ENCODE measurements around the gene CPED1.
"Not testable (repeated sequence)": the region's sequence is repeated elsewhere in the genome, so short reads cannot be mapped to it uniquely, and the experiment has no call there.

The CPED1 gene

GRCh38 chr7:121157885-121158590 lies 169.5 kb downstream of the CPED1 start:
- DNase-seq: no peak

- no peak for DNase-seq
Measured at GRCh38 chr7:121158665-121159064, 170.2 kb downstream of the CPED1 start.

DNA sequence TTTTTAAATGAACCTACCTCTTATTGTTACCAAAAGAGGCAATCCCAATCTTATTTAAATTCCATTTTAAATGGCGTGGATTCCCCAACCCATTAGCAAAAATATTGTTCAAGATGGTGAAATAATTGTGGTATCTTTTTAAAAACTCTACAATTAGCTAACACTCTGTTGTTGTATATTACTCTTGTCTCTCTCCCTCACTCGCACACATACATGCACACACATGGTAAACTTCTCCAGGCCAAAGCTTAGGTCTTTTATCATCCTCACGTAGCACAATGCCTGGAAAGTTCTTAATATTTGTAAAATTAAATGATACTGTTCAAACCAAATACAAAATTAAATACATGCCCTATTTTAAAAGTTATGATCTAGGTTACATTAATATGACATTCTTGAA lies 171.0 kb downstream of the CPED1 start:
- DNase-seq: no peak

DNA sequence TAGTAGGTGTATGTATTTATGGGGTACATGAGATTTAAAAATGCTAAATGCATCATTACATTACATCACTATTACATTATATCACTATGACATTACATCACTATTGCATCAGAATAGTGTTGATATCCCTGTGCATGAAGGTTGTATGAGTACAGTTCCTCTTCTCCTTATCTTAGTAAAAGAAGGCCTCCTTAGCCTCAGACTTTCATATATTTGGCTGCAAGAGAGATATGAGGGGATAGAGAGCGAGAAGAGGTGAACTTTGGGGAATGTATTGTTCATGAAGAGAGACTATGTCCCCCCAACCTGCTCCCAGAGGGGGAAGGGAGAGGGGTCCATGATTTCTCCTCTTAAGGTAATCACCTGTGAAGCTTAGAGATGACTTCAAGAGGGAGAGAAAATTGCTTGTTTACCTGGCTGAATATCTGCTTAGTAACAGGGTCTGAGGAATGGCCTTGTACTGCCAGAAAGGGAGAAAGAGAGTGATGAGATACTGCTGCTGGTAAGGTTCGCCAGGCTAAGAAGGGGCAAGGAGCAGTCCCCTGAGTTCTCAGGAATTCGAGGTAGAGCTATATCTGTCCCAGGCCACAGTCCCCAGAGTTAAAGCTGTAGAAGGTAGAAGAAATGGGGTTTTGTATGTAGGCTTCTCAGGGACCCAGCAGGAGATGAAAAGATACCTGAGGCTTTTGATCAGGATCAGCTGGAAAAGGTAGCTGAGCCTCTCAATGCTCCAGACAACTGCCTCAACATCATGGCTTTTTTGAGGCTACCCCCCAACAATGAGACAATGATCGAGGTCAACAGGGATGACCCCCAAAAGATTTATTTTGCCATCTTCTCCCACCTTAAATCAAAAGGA lies 171.9 kb downstream of the CPED1 start:
- no peak for DNase-seq

DNA sequence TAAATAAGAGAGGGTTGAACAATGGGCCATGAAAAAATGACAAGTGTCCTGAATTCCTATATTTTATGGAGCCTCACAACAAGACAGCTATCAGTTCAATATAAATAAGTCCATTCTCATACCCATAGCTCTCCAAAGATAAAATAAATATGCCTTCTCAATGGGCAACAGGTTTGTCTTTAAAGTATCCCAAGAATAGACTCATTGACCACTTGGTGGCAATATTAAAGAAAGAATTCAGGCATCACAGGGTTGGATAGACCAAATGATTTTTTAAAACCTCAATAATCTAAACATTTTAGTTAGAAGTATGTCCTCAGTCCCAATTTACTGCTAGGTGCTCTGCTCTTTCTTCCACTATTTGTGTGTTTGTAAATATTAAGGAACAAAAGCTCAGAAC lies 175.2 kb downstream of the CPED1 start:
- DNase-seq: no peak

GRCh38 chr7:121164247-121164646 lies 175.7 kb downstream of the CPED1 start:
- no peak for DNase-seq

- no peak for DNase-seq
Measured at GRCh38 chr7:121166916-121167315, 178.4 kb downstream of the CPED1 start.

GRCh38 chr7:121167971-121168370 lies 179.5 kb downstream of the CPED1 start:
- DNase-seq: no peak

GRCh38 chr7:121169469-121169868 lies 181.0 kb downstream of the CPED1 start:
- no peak for DNase-seq

GRCh38 chr7:121172484-121172883 lies 184.0 kb downstream of the CPED1 start:
- DNase-seq: no peak

- no peak for DNase-seq
Measured at GRCh38 chr7:121175826-121176225, 187.3 kb downstream of the CPED1 start.

- no peak for DNase-seq
Measured at GRCh38 chr7:121178452-121178851, 189.9 kb downstream of the CPED1 start.

DNA sequence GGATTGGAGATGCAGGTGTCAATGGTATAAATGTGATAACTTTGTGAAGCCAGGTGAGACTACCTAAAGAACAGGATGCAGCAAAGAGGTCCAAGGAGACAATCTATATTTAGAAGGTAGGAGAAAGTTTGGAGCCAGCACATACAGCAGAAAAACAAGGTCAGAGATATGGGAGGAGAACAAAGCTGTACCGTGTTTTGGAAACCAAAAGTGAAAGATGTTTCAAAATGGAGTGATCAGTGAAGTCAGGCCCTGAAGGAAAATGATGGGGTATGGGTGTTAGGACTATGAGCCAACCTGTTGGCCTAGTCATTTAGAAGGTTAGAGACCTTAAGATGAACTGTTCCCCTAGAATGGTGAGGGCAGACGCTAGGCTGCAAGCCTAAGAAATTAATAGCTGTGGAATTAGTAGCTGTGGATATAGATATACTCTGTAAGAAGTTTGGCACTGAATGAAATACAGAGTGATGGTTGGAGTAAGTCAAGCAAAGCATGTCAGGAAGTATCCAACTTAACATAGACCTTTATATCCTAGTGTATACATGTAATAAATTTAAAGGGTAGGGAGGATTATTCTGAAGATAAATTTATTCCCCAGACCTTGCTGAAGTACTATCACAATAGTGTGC lies 190.5 kb downstream of the CPED1 start:
- DNase-seq: no peak

DNA sequence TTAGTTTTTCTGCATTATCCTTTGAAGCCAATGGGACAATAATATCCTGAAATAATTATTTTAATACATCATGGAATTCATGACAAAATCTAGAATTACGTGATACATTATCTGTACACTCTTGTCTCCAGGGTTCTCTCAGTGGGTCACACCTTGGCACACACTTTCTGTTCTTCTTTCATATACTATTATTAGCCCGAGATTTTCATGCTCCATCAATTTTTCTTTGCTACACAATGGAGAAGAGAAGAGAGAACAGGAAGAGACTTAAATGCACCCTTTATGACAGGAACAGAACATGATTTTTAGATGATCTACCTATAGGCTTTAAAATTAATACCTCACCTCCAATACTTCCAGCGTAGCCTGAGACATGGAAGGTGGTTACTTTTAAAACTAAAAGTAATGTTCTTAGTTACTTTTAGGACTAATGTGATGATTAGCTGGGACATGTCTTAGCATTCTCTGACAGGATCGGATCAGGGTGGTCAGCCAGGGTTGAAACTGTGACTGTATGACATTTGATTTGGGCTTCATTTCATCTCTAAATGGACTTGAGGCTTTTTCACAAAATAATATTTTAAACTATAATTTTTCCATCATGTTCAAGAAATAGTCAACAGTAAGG lies 192.0 kb downstream of the CPED1 start:
- no peak for DNase-seq

GRCh38 chr7:121181357-121181756 lies 192.8 kb downstream of the CPED1 start:
- no peak for DNase-seq

- DNase-seq: no peak
Measured at GRCh38 chr7:121182281-121182680, 193.8 kb downstream of the CPED1 start.

DNA sequence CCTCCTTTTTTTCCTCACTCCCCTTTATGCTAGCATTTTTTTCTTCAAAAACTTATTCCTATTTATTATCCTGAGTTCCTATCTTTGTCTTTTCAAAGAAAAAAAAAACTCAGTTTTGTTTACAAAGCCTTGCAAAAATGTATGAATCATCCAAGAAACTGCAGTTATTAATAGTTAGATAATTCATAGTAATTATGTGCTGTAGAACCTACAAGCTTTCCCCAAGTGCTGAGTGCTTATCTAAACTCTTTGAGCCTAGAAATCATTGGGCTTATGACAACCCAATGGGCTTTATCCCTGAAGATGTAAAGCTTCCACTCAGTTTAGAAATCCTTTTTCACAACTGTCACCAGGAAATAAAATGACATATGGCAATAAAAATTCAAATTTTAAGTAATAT lies 194.4 kb downstream of the CPED1 start:
- DNase-seq: no peak

DNA sequence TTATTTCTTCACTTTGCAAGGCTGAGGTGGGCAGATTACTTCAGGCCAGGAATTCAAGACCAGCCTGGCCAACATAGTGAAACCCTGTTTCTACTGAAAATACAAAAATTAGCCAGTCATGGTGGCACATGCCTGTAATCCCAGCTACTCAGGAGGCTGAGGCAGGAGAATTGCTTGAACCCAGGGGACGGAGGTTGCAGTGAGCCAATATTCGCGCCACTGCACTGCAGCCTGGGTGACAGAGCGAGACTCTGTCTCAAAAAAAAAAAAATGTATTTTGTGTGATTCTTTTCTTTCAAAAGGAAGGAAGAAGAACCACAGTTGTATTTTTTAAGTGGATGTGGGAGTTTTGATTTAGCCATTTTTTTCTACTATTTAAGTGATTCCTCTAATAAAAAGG lies 195.4 kb downstream of the CPED1 start:
- not testable (repeated sequence) for DNase-seq

DNA sequence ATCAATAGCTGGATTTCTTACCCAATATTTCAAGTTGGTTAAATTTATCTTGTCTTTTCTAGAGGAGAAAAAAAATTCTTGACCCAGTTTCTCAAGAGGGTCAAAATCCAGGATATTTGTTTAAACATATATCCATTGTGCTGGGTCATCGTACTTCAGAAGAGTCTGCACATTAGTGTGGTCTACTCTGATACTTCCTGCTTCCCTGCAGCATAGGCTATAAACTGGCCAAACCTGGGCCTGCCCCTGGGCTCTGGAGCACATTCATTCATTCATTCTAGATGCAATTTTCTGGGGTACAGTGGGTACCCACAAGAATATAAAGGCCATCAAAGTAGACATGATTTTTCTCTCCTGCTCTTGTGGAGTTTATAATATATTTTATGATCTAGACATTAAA lies 198.2 kb downstream of the CPED1 start:
- DNase-seq: no peak

GRCh38 chr7:121187222-121187621 lies 198.7 kb downstream of the CPED1 start:
- DNase-seq: no peak

DNA sequence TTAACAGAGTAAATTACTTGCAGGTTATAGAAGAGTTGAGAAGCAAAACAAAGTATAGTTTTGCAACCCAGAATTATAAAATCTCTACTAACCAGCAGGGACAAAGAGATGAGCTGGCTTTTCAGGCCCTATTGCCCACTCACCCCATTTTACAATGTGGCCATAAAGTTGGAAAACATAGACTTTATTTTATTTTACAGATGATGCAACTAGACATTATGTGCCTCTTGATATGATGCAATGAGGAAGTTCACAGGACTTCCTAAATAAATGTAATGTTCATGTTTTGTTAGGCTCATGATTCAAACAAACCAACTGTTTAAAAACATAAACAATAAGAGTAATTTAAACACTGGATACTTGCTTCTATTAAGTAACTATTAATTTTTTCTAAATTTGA lies 199.2 kb downstream of the CPED1 start:
- no peak for DNase-seq

DNA sequence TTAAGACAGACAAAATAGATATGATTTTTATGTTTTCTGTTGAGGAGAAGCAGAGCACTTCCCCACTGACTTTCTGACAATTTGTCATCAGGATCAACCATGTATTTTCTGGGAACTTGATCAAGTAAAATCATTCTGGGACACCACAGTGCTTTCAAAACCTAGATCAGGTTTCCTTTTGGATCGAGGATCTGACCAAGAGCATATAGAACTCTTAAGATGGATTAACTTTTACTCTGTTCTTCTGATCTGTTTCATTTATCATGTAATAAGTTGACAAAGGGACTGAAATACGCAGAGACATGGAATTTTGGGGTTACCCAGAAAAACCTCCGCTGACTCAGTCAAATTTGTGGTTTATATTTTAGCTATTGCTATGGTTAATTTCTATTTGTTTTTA lies 204.3 kb downstream of the CPED1 start:
- DNase-seq: no peak

- DNase-seq: no peak
Measured at GRCh38 chr7:121195010-121195409, 206.5 kb downstream of the CPED1 start.
